DMS79 (cell line): ENCODE data around the gene CD109.
"Not testable (repeated sequence)": the region's sequence is repeated elsewhere in the genome, so short reads cannot be mapped to it uniquely, and the experiment has no call there.

ENCODE experiments used
- DNase-seq: peaks from one replicate; lab custom pipeline; 2025; lab: John Stamatoyannopoulos, UW

The CD109 gene

DNA sequence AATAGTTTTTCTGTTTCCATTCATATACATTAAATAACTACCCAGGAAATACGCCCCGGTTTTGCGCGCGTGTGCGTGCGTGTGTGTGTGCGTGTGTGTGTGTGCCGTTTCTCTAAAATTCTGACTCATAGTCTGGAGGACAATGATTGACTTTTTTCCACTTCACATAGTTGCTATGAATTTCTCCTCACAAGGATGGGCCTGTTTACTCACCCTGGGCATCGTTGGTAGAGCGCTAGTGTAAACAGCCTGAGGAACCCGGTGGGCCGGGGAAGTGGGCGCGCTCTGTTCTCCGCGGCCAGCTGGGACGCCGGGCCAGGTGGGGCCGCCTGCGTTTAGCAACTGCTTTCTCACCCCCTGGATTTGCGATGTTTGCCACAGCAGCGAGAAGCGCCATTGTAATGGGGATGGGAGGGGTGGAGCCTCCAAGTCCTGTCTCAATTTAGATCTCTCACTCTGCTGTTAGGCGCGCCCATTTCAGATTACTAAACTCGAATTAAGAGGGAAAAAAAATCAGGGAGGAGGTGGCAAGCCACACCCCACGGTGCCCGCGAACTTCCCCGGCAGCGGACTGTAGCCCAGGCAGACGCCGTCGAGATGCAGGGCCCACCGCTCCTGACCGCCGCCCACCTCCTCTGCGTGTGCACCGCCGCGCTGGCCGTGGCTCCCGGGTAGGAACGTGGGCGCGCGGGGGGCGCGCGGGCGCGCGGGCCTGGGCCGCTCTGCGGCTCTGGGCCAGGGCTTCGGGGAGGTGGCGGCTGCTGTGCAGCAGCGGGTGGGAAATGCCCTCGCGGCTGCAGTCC lies at the start of gene CD109:
CD109 (plus strand) TSS at position 585 of the 803 bp plus-strand sequence; CDS start at position 598, 13 bp downstream.
- DNase-seq = no peak

DNA sequence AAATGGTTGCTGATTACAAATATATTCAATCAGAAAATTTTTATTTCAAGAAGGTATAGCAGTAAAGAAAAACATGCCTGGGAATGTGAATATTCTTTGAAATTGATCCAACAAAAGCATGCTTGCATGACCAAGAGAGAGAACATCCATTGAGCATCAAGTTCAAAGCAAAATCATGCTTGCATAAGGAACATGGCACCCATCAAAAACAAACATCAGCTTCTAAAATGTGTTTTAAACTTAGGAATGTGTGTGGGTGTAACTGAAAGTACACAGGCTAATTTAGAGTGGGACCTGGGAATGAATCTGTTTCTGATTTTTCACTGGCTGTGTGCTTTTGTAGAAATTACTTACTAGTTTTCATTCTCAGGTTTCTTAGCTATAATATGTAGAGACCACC lies 47.8 kb upstream of the CD109 start:
- no peak for DNase-seq

DNA sequence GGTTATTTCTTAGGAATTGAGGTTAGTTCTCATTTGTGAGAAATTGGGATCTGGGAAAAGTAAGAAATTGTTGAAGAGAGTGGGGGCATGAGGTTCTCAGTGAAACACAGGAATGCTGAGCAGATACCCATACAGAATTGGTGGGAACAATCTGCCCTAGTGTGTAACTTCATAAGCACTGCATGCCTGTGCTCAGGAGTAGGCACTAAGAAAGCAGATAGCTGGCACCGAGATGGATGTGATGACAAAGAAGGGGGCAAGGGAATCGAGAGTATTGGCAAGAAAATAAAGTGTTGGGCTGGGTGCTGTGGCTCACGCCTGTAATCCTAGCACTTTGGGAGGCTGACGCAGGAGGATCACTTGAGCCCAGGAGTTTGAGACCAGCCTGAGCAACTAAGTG lies 46.2 kb upstream of the CD109 start:
- no peak for DNase-seq

DNA sequence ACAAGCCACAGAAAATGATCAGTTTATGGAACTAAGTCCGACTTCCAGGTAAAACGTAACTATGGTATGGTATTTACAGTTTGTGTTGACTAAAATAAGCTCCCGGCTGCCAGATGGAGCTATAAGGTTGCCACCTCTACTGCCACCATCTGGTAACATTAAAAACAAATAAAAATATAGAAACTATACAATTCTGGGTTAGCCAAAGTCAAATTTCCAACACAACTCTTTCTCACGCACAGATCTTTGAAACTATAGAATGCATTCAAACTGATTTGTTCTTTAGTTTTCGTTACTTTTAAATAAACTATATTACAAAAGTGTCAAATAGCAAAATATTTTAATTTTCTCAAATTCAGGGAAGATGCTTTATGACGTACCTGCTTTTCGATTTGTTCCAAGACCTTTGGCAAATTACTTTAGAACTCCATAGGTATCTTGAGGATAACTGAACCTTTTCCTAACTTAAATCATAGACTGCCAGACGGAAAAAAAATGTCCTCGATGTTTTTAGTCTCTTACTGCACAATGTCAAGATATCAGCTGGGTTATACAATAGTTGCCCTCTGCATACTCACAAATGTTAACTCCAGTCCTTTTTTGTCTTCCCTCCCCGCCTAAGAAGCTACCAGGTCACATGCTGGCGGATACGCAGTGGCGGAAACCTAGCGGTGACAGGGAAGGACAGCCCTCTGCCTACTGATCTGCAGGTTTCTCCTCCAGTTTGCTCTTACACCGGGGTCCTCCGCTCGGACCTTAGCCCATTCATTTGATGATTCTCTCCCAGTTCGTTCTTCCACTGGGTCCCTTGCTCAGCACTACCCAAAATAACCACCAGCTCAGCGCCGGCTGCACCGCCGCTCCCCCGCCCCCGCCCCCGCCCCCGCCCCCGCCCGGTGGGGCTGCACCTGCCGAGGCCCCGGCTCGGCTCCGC lies 43.1 kb upstream of the CD109 start:
- DNase-seq = peak; percentile 44

DNA sequence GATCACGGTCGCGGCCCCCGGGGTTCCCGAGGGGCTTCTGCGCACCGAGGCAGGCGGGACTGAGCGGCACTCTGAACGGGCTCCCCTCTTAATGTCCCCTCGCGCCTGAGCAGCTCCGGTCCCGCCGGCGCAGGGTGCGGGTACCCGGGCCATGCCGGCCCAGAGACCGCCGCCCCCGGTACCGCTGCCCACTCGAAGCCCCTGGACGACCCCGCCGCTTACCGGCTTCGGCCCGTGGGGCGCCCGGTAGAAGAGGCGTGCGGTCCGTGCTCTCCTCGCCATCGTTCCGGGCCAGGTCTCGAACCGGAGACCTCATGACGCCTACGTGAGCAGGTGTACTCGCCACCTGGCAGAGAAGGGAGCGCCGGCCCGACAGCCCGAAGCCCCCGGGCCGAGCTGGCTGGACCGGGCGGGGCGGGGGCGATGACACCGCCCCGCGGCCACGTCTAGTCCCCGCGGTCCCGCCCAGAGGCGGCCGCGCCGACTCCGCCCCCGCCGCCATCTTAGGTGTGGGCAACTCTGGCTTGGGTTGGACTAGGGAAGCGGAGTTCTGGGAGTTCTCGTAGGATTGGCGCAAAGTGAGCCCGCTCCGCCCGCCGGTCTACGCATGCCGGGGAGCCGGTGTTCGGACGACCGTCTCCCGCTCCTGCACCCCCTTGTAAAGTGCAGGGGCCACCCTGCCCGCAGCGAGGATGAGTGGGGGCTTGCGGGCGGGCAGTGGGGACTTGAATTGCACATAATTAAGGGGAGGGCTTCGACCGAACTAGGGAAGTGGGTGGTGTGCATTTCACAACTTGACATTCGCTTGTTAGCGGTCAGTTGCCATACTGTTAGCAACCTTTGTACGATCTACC lies 42.2 kb upstream of the CD109 start, which contains the start of gene SLC17A5:
SLC17A5 (minus strand) TSS at position 422 of the 854 bp plus-strand sequence; CDS start at position 316, 106 bp downstream.
- peak; percentile 83 for DNase-seq

DNA sequence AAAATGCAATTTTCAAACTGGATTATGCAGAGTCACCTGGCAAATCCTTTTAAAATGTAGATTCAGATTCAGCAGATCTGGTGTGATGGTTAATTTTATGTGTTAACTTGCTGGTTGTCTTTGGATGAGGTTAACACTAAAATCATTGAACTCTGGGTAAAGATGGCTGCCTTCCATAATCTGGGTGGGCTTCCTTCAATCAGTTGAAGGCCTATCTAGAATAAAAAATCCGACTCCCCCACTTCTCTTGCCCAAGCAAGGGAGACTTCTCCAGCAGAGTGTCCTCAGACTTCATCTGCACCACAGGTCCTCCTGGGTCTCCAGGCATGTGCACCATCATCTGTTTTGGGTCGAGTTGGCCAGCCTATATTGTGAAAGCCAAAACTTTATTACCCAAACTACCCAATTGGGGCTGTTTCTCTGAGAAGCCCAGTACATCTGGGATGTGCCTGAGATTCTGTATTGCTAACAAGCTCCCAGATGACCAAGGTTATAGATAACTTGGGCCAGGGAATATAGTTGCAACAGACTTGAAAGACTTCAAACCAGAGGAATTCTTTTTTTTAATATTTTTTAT lies 40.6 kb upstream of the CD109 start:
- DNase-seq = no peak

DNA sequence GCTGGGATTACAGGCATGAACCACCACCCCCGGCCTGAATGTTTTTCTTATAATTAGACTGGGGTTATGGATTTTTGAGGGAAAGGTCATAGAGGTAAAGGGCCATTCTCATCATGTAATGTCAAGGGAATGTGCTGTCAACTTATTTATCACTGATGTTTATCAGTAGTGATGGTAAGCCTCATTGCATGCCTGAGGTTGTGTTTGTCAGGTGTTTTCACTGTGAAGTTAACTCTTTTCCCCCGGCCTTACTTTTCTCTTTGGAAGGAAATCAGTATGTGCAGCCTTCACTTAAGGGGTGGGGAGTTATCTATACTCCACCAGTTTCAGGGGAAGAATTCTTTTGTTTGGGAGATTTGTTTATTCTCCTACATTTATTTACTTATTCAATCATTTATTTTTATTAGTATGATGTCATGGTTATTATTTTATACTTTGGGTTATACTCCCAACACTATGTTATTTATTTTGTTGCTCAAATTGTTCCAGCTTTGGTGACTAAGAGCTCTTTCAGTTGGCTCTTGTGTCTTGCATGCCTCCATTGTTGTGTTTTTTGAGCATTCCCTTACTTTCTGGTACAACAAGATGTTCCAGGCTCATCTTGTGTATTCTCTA lies 39.4 kb upstream of the CD109 start:
- DNase-seq = no peak

DNA sequence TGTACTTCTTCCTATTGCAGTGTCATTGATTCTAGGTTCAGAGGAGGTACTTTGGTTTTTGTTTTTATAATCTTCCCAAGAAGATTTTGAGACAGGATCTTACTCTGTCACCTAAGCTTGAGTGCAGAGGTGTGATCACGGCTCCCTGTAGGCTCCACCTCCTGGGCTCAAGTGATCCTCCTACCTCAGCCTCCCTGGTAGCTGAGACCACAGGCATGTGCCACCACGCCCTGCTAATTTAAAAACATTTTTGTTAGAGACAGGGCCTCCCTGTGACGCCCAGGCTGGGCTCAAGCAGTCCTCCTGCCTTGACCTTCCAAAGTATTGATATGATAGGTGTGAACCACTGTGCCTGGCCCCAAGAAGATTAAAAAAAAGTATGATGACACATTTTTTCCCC lies 38.8 kb upstream of the CD109 start:
- DNase-seq = no peak

DNA sequence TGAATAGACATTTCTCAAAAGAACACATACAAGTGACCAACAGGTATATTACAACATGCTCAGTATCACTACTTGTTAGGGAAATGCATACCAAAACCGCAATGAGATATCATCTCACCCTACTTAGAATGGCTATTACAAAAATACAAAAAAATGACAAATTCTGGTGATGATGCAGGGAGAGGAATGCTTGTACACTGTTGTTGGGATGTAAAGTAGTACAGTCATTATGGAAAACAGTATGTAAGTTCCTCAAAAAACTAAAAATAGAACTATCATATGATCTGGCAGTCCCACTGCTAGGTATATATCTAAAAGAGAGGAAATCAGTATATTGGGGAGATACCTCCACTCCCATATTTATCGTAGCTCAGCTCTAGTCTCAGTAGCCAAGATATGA lies 31.3 kb upstream of the CD109 start:
- DNase-seq = no peak

DNA sequence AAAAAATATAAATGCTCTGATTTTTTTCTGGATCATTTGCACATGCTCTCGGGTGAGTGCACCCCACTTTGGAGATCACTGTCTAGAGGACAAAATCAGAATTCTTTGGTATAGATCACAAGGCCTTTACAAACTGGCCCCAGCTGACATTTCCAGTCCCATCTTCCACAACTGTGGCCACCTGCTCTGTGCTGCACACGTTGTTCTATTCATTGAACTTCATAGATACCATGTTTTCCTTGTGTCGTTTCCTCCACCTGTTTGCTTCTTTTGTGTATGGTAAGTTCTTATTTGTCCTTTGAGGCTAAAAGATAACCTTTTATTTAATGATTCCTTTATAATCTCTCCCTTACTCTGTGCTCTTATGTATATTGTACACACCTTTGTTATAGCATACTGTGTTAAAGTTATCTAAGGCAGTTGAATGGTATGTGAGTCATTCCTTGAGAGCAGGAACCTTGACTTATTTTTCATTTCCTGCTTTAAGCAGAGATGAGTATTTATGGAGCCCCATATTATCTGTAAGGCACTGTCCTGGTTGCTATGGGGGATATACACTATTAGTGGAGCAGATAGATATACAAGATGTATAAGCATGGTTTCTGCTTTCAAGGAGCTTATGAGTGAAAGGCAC lies 30.2 kb upstream of the CD109 start:
- no peak for DNase-seq

DNA sequence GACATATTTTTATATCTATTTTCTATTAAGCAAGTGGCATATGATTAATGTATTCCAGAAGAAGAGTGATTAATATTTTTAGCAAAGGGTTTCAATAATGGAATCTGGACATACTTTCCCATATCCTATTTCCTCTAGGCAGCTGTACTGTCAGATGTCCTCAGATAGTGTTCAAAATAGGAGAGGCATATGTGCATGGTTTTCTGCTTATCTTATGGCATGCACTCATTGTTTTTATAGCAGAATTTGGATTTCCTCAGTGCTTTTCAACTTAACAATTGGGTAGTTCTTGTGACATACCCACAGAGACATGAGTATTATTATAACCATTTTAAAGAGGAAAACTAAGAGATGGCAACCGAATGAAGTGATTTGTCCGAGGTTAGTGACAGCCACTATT lies 29.6 kb upstream of the CD109 start:
- DNase-seq = no peak

DNA sequence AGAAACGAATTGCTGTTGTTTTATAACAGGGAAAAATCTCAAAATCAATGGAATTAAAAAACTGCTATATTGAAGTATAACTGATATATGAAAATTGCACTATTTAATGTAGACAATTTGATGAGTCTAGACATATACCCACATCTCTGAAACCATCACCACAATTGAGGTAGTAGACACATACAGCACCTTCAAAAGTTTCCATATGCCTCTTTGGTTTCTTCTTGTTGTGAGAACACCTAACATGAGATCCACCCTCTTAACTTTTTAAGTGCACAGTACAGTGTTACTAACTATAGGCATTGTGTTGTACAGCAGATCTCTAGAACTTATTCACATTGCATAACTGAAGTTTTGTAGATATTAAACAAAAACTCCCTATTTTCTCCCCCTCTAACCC lies 28.2 kb upstream of the CD109 start:
- DNase-seq = no peak

DNA sequence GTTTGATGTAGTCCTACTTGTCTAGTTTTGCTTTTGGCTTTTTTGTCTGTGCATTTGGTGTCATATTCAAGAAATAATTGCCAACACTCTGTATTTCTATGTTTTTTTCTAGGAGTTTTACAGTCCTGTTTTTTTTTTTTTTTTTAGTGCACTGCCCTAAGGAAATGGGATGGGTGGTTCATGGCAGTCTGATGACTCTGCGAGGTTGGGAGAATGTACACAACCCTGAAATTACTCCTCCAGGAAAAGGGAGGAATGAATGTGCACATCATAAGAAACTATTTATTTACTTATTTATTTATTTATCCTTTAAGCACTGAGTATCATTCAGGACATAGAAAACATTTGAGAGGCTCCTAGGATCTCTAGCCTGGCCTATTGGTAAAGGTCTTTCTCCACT lies 27.0 kb upstream of the CD109 start:
- DNase-seq = no peak

DNA sequence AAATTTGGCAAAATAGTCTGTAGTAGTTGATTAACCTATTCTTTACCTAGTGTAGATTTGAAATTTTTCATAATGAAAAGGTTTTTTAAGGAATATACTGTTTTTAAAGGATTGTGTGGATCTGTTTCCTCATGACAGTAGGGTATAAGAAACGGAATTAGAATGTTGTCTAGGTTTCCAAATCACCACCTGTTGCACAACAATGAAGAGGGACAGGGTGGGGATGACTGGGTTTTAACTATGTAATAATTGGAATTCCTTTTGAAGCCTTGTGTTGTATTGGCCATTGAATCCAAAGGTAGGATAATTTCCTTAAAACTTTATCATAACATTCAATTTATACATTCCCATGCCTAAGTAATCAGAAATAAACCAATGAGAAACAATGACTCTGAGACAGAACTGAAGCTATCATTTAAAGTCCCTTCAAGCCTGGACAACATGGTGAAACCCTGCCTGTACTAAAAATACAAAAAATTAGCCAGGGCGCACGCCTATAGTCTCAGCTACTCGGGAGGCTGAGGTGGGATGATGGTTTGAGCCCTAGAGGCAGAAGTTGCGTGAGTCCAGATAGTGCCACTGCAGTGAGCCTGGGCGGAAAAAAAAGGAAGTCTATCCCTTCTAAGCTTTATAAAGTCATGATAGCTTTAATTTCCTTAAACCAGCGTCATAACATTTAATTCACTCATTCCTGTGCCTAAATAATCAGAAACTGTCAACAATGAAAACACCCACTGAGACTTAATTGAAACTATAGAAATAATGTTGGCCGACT lies 23.9 kb upstream of the CD109 start:
- DNase-seq = no peak

DNA sequence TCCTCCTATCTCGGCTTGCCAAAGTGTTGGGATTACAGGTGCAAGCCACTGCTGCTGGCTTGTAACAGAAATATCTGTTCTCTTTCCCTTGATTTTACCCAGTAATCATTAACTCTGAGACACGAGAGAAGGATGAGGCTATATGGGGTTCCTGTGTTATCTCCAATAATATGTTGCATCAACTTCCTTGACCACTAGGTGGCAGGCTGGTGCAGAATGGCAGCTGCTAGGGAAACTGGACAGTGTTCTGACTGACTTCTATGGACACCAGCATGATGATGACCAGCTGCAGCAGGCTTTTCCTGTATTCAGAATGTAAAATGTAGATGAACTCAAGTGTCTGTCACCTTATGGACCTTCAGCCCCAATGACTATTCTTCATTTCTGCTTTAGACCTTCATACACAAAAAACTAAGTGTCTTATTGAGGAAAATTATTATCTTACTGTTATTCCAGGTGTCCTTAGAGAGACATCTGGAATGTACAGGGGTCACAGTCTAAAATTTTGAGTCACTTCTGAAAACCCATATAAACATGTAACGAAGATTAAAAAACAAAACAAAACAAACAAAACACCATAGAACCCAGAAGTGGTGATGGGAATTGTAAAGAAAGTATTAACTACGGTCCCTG lies 20.4 kb upstream of the CD109 start:
- DNase-seq = peak; percentile 9

DNA sequence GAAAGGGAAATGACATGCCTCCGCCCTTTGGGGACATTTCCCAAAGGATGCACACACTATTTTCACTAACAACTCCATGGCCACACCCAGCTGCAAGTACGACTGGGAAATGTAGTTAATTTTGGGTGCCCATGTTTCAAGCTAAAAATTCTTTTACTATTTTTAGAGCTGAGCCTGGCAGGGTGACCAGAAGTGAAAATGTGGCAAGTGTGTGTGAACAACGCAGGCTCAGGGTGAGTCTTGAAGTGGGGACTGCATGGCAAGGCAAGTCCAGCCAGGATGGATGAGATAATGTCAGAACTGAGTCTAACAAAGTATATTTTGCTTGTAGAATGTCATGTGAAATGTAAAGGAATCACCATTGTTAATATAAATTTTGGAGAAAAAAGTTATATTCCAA lies 17.0 kb upstream of the CD109 start:
- DNase-seq = no peak

DNA sequence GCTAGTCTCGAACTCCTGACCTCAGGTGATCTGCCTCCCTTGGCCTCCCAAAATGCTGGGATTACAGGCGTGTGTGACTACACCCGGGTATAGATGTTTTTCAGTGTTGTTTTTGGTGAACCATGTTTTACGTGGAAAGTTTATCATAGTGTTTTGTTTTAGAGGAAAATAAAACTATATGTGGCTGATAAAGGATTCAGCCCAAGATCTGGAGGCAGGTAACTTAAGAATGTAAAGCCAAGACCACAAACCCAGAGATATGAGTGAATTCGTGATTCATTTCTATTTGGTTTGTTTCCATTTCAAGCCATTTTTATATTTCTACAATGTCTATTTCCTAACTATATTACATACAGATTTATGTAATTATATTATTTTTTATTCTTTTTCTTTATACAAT lies 16.2 kb upstream of the CD109 start:
- not testable (repeated sequence) for DNase-seq

DNA sequence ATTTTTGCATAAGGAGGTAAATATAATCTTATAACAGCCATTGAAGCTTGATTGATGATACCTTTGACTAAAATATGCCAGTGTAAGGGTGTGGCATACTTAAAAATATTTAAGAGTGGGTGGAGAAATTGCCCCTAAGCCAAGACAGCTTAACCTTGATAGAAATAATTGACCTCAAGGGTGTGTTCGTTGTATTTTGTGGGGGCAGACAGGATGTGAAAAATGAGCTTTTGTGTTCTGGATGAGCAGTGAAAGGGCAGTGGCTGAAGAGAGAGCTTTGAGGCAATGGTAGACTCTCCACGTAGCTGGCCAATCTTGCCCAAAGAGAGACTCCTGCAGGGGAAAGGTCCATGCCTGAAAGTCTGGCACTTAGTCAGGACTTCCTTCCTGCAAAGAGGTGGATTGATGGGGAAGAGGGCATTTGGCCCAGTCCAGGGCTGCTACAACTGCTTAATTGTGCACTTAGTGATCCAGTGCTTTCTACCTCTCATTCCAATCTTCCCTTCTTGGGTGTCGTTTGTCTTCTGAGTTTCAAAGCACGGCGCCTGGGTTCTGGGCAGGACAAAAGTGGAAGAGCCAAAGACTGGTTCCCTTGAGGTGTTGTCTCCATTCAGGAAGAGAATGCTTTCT lies 15.6 kb upstream of the CD109 start:
- DNase-seq = no peak

DNA sequence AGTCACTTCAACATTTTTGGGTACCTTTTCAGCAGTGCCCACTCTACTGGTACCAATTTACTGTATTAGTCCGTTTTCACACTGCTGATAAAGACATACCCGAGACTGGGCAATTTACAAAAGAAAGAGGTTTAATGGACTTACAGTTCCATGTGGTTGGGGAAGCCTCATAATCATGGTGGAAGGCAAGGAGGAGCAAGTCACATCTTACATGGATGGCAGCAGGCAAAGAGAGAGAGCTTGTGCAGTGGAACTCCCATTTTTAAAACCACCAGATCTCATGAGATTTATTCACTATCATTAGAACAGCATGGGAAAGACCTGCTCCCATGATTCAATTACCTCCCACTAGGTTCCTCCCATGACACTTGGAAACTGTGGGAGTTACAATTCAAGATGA lies 12.4 kb upstream of the CD109 start:
- DNase-seq = not testable (repeated sequence)
